Measurements from ENCODE around the gene MPPED1. TPM values are rescaled to one million over a fixed set of nuclear protein-coding genes. Genes with fewer than 3 reads are reported as not detected.

The MPPED1 gene
- total RNA-seq, 1 experiment from 2014 or later, result 0.35 TPM

DNA sequence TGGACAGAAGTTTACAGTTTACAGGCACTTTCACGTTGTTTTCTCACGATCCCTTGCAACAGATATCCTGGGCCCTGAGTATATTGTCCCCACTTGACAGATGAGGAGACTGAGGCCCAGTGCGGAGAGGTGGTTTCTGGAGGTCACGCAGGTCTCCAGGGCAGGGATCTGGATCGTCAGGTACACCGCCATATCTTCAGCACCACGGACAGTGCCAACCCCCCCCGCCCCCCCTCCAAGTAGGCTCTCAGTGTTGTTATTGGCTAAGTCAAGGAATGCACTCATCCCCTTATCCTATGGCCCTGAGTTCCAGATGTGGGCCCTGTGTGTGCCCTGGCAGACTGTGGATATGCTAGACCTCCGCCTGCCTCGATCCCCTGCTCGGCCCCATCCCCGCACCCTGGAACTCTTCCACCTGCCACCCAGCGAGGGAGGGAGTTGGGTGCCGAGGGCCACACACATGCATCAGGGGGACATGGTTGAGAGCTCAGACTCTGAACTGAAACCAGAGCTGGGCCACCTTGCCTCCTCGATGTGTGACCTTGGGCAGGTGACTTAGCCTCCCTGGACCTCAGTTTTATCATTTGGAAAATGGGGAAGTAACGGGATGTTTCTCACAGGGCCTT is 37.5 kb downstream of the MPPED1 start:
- H3K9me3 Mint-ChIP-seq, result no peaks in the 10 kb centered on the region
- no peak overlapping the region for H3K27ac Mint-ChIP-seq
- CTCF ChIA-PET, result no interaction called here

DNA sequence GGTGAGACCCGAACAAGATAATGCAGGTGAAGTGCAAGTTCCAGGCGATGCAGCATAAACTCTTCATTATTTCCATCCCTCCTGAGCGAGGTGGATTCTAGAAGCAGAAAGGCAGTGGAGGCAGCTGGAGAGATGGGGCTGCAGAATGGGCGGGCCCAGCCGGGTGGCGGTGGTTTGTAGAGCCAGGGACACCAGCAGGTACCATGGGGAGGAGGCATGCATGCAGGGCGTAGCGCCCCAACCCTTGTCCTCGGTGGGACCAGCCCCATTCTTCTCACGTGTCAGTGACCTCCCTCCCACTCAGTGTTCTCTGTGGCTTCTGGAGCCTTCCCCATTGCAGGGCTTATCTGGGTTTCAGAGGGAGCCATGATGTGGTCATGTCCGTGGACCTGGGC is 38.0 kb downstream of the MPPED1 start:
- H3K4me3 Mint-ChIP-seq, result no peak overlapping the region
- CTCF ChIA-PET, result no interaction called here

More for the DNA sequence above, 37.5 kb downstream of the MPPED1 start:
- peak; percentile 53 for ATAC-seq
- DNase-seq (ENCODE audit: low spot score), result peak; percentile 32
- Mint-ChIP-seq H3K27me3 (ENCODE audit: low read depth) (no peaks in the 10 kb centered on the region), H3K4me1 (no peaks in the 10 kb centered on the region), H3K36me3 (no peaks in the 10 kb centered on the region), H3K4me3 (no peak overlapping the region)
- peak; percentile 89; the same call in 1 of the 2 replicates for TF ChIP-seq ESRRA (CRISPR knock-in tag; IDR thresholded peaks at IDR 0.05; ENCODE audit: borderline replicate concordance)
- TF ChIP-seq, protein P1, sequence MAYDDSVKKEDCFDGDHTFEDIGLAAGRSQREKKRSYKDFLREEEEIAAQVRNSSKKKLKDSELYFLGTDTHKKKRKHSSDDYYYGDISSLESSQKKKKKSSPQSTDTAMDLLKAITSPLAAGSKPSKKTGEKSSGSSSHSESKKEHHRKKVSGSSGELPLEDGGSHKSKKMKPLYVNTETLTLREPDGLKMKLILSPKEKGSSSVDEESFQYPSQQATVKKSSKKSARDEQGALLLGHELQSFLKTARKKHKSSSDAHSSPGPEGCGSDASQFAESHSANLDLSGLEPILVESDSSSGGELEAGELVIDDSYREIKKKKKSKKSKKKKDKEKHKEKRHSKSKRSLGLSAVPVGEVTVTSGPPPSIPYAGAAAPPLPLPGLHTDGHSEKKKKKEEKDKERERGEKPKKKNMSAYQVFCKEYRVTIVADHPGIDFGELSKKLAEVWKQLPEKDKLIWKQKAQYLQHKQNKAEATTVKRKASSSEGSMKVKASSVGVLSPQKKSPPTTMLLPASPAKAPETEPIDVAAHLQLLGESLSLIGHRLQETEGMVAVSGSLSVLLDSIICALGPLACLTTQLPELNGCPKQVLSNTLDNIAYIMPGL (CRISPR knock-in tag; IDR thresholded peaks at IDR 0.05), result no peak
- POLR2A ChIA-PET, result no interaction called here

DNA sequence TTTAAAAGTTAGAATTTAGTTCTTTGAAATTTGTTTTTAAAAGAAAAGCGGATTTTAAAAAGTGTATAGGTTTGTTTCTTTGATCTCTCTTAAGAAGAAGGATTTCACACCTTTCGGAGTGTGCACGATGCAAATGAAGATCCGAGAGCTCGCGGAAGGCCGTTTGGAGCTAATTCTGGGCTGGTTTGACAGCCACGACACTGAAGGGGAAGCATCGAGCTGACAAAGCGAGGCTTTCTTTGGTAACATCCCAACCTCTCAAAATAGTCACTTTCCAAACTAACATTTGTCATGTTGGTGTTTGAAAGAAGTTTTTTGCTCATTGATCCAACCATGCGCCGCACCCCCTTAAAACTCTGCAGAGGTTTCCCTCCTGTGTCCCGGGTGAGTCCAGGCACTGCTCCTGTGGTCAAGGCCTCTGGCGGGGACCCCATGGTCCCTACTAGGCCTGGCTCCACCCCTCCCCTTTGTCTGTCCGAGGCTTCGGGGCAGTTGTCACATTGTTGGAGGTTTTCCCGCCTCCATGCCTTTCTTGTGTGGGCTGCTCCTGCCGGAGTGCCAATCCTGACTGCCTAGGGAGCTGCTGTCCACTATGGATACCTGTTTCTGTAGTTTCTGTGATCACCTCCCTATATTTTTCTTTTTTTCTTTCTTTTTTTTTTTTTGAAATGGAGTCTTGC is 39.7 kb downstream of the MPPED1 start:
- ChIA-PET POLR2A (interaction anchor here (0.7 kb wide), 1 partner anchor 389 kb away, joined by 4 read pairs; no protein-coding TSS in a partner anchor), CTCF (interaction anchor here (1.1 to 1.2 kb wide), 2 partner anchors 65 to 220 kb away, joined by 3 read pairs; no protein-coding TSS in a partner anchor)
- Mint-ChIP-seq H3K27ac (no peak overlapping the region), H3K36me3 (no peaks in the 10 kb centered on the region), H3K4me3 (no peak overlapping the region), H3K27me3 (ENCODE audit: low read depth) (no peaks in the 10 kb centered on the region), H3K9me3 (no peaks in the 10 kb centered on the region), H3K4me1 (peaks cover 9% of the 10 kb centered on the region)
- ATAC-seq (no peak), DNase-seq (ENCODE audit: low spot score) (no peak)
- TF ChIP-seq ZNF423 (CRISPR knock-in tag; IDR thresholded peaks at IDR 0.05) (no peak), CBFB (CRISPR knock-in tag; IDR thresholded peaks at IDR 0.05; ENCODE audit: low read depth) (no peak), HMGA2 (CRISPR knock-in tag; IDR thresholded peaks at IDR 0.05) (no peak), ATF1 (CRISPR knock-in tag; IDR thresholded peaks at IDR 0.05) (no peak), GABPB1 (CRISPR knock-in tag; IDR thresholded peaks at IDR 0.05) (no peak), ESRRA (CRISPR knock-in tag; IDR thresholded peaks at IDR 0.05; ENCODE audit: borderline replicate concordance) (no peak), ZNF219 (CRISPR knock-in tag; IDR thresholded peaks at IDR 0.05; ENCODE audit: borderline replicate concordance) (no peak), ZBTB21 (CRISPR knock-in tag; IDR thresholded peaks at IDR 0.05; ENCODE audit: borderline replicate concordance) (no peak), ZNF121 (CRISPR knock-in tag; IDR thresholded peaks at IDR 0.05) (no peak)
- TF ChIP-seq, protein P2, sequence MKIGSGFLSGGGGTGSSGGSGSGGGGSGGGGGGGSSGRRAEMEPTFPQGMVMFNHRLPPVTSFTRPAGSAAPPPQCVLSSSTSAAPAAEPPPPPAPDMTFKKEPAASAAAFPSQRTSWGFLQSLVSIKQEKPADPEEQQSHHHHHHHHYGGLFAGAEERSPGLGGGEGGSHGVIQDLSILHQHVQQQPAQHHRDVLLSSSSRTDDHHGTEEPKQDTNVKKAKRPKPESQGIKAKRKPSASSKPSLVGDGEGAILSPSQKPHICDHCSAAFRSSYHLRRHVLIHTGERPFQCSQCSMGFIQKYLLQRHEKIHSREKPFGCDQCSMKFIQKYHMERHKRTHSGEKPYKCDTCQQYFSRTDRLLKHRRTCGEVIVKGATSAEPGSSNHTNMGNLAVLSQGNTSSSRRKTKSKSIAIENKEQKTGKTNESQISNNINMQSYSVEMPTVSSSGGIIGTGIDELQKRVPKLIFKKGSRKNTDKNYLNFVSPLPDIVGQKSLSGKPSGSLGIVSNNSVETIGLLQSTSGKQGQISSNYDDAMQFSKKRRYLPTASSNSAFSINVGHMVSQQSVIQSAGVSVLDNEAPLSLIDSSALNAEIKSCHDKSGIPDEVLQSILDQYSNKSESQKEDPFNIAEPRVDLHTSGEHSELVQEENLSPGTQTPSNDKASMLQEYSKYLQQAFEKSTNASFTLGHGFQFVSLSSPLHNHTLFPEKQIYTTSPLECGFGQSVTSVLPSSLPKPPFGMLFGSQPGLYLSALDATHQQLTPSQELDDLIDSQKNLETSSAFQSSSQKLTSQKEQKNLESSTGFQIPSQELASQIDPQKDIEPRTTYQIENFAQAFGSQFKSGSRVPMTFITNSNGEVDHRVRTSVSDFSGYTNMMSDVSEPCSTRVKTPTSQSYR (CRISPR knock-in tag; IDR thresholded peaks at IDR 0.05), result no peak
- TF ChIP-seq, protein P3, sequence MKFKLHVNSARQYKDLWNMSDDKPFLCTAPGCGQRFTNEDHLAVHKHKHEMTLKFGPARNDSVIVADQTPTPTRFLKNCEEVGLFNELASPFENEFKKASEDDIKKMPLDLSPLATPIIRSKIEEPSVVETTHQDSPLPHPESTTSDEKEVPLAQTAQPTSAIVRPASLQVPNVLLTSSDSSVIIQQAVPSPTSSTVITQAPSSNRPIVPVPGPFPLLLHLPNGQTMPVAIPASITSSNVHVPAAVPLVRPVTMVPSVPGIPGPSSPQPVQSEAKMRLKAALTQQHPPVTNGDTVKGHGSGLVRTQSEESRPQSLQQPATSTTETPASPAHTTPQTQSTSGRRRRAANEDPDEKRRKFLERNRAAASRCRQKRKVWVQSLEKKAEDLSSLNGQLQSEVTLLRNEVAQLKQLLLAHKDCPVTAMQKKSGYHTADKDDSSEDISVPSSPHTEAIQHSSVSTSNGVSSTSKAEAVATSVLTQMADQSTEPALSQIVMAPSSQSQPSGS (CRISPR knock-in tag; IDR thresholded peaks at IDR 0.05; ENCODE audit: borderline replicate concordance, low read depth), result no peak
- TF ChIP-seq, protein P4, sequence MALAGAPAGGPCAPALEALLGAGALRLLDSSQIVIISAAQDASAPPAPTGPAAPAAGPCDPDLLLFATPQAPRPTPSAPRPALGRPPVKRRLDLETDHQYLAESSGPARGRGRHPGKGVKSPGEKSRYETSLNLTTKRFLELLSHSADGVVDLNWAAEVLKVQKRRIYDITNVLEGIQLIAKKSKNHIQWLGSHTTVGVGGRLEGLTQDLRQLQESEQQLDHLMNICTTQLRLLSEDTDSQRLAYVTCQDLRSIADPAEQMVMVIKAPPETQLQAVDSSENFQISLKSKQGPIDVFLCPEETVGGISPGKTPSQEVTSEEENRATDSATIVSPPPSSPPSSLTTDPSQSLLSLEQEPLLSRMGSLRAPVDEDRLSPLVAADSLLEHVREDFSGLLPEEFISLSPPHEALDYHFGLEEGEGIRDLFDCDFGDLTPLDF (CRISPR knock-in tag; IDR thresholded peaks at IDR 0.05), result no peak
- TF ChIP-seq, protein P5, sequence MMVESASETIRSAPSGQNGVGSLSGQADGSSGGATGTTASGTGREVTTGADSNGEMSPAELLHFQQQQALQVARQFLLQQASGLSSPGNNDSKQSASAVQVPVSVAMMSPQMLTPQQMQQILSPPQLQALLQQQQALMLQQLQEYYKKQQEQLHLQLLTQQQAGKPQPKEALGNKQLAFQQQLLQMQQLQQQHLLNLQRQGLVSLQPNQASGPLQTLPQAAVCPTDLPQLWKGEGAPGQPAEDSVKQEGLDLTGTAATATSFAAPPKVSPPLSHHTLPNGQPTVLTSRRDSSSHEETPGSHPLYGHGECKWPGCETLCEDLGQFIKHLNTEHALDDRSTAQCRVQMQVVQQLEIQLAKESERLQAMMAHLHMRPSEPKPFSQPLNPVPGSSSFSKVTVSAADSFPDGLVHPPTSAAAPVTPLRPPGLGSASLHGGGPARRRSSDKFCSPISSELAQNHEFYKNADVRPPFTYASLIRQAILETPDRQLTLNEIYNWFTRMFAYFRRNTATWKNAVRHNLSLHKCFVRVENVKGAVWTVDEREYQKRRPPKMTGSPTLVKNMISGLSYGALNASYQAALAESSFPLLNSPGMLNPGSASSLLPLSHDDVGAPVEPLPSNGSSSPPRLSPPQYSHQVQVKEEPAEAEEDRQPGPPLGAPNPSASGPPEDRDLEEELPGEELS (CRISPR knock-in tag; IDR thresholded peaks at IDR 0.05), result no peak

More for the DNA sequence above, 38.0 kb downstream of the MPPED1 start:
- no peaks in the 10 kb centered on the region for H3K27me3 Mint-ChIP-seq (ENCODE audit: low read depth)
- no peaks in the 10 kb centered on the region for H3K9me3 Mint-ChIP-seq
- H3K36me3 Mint-ChIP-seq, result no peaks in the 10 kb centered on the region
- no peak overlapping the region for H3K27ac Mint-ChIP-seq
- TF ChIP-seq NFE2L1 (CRISPR knock-in tag; IDR thresholded peaks at IDR 0.05) (no peak), ZNF671 (CRISPR knock-in tag; IDR thresholded peaks at IDR 0.05) (no peak), NR2C2 (CRISPR knock-in tag; IDR thresholded peaks at IDR 0.05) (no peak), ZNF396 (CRISPR knock-in tag; IDR thresholded peaks at IDR 0.05; ENCODE audit: borderline replicate concordance) (no peak)
- TF ChIP-seq, protein P6, sequence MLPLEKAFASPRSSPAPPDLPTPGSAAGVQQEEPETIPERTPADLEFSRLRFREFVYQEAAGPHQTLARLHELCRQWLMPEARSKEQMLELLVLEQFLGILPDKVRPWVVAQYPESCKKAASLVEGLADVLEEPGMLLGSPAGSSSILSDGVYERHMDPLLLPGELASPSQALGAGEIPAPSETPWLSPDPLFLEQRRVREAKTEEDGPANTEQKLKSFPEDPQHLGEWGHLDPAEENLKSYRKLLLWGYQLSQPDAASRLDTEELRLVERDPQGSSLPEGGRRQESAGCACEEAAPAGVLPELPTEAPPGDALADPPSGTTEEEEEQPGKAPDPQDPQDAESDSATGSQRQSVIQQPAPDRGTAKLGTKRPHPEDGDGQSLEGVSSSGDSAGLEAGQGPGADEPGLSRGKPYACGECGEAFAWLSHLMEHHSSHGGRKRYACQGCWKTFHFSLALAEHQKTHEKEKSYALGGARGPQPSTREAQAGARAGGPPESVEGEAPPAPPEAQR (CRISPR knock-in tag; IDR thresholded peaks at IDR 0.05), result no peak
- POLR2A ChIA-PET, result no interaction called here
- DNase-seq (ENCODE audit: low spot score) (no peak), ATAC-seq (no peak)
- no peaks in the 10 kb centered on the region for H3K4me1 Mint-ChIP-seq

Data from WTC11 (cell line).